ENCODE results near the gene LTN1.
"Not testable (repeated sequence)": the region's sequence is repeated elsewhere in the genome, so short reads cannot be mapped to it uniquely, and the experiment has no call there.

The LTN1 gene, protein sequence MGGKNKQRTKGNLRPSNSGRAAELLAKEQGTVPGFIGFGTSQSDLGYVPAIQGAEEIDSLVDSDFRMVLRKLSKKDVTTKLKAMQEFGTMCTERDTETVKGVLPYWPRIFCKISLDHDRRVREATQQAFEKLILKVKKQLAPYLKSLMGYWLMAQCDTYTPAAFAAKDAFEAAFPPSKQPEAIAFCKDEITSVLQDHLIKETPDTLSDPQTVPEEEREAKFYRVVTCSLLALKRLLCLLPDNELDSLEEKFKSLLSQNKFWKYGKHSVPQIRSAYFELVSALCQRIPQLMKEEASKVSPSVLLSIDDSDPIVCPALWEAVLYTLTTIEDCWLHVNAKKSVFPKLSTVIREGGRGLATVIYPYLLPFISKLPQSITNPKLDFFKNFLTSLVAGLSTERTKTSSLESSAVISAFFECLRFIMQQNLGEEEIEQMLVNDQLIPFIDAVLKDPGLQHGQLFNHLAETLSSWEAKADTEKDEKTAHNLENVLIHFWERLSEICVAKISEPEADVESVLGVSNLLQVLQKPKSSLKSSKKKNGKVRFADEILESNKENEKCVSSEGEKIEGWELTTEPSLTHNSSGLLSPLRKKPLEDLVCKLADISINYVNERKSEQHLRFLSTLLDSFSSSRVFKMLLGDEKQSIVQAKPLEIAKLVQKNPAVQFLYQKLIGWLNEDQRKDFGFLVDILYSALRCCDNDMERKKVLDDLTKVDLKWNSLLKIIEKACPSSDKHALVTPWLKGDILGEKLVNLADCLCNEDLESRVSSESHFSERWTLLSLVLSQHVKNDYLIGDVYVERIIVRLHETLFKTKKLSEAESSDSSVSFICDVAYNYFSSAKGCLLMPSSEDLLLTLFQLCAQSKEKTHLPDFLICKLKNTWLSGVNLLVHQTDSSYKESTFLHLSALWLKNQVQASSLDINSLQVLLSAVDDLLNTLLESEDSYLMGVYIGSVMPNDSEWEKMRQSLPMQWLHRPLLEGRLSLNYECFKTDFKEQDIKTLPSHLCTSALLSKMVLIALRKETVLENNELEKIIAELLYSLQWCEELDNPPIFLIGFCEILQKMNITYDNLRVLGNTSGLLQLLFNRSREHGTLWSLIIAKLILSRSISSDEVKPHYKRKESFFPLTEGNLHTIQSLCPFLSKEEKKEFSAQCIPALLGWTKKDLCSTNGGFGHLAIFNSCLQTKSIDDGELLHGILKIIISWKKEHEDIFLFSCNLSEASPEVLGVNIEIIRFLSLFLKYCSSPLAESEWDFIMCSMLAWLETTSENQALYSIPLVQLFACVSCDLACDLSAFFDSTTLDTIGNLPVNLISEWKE (N-terminal part only)

DNA sequence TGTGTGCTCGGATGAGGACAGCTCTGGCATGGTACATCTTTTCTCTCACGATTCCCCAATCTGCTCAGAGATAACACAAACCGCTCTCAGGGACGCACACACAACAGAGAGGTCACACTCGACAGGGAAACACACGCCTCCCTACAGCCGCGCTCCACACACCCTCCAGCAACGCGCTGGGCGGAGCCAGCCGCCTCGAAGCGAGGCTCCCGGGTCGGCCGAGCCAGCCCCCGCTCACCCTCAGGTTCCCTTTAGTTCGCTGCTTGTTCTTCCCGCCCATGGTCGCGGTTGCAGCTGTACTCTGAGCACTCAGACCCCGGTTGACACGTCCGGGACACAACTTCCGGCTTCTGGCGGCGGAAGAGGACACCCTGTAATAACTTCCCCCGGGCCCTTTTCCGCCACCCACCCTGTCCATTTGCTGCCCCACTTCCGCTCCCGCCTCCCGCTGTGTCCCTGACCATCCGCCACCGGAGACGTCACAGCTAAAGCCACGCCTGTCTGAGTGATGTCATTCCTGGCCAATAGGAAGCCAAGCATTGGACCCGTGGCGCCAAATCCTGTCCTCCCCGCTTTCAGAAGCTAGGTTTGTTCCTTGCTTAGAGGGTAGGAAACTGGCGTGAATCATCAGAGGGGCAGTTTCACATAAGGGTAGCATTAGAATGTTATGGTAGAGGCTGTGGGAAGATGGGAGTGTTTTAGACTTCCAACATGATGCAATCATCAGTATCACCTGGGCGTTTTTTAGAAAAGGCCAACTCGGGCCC lies at the start of gene LTN1:
Gene LTN1, minus strand, starts transcription at position 352 of the 767 bp plus-strand sequence. Its CDS starts 72 bp downstream, at position 280.
- peak; percentile 99 for DNase-seq (ENCODE audit: low read depth)

DNA sequence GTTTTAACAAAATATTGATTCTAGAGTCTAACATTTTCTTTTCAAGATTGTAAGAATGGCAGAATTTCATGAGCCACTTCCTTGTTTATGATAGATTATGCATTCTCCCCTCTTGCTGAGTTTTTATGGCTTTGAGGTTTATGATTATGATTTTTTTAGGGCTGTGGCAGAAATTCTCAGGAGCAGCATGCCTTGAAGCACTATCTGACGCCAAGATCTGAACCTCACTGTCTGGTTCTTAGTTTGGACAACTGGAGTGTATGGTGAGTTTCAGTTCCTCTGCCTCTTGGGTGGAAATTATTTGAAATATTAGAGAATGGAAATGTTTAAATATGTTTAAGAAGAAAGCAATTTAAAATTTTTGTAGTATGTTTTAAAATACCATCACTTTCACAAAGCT lies 42.0 kb upstream of the LTN1 start:
- DNase-seq (ENCODE audit: low read depth), result no peak

DNA sequence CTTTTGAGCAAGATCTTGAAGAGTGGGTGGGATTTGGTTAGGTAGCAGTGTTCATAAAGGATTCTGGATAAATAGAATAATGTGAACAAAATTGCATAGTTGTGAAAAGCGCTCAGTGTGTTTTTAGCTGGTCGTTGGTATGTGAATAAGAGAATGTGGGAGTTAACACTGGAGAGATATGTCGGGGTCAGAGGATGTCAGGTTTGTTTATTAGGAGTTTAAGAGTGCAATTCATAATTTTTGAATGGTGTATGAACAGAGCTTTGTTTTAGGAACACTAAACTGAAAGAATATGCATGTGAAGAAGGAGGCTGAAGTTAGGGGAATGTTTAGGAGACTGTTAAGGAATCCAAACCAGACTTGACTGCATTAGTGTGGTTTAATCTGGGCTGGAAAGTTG lies 41.2 kb upstream of the LTN1 start:
- no peak for DNase-seq (ENCODE audit: low read depth)

DNA sequence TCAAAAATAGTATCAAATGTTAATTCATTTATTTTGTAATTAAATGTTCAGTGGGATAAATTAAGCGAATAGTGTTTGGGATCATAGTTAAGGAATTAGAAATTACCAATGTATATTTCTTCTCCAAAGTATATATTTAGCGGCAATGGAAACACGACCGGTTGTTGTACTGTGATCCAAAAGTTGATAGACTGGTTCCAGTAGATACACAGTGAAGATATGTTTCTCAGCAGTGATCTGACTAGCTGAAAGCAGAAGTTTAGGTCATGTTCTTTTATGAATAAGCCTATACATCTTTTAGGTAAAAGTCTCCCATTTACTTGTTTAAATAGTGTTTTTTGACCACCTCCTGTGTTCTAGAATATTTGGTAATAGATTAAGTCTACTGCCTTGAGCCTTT lies 40.6 kb upstream of the LTN1 start:
- DNase-seq (ENCODE audit: low read depth), result no peak

DNA sequence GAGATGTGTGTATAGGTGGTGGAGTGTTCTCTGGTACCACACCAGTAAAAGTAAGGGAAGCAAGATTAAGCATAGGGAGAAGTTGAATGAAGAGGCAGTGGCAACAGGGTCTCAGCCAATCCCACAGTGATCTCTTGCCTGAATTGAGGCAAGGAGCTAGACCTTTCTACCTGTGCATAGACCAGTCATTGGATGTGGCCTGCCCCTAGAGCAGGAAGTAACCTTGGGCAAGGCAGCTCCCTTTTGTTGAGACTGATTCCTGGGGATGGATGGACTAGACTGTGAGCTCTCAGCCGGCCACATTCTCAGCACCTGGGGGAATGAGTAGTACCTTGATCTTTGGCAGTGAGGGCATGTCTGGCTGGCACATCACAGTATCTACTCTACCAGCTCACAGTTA lies 38.2 kb upstream of the LTN1 start:
- DNase-seq (ENCODE audit: low read depth), result no peak

DNA sequence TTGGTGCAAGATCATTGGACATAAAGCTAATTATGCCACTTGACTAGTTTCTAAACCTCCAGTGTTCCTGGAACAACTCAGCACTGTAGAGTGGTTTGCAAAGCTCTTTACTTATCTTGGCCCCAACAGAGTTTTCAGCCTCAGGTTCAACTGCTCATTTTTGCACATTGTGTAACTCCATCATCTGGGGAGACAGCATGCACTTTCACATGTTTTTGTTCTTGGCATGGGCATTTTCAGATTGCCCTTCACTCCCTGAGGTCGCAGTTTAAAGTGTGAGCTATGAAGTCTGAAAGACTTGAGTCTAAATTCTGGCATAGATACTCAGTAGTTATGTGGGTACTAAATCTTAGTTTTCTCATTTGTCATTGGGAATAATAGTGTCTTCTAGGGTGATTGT lies 36.8 kb upstream of the LTN1 start:
- no peak for DNase-seq (ENCODE audit: low read depth)

DNA sequence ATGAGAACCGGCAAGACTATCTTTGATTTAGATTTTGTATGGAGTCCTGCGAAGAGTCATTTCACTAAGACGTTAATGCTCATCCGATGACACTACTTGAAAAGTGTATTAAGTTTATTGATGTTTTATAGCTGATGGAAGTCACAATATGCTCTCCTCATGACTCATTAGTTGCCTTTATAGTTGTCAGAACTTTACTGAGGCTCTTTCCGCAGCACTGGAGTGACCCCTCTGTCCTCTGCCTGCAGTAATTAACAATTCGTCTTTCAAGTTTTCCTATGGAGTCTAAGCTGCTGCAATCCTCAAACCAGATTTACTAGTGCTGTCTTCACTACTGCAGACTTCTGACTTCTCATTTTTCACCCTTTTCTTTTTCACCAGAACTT lies 32.6 kb upstream of the LTN1 start:
- DNase-seq (ENCODE audit: low read depth), result no peak

DNA sequence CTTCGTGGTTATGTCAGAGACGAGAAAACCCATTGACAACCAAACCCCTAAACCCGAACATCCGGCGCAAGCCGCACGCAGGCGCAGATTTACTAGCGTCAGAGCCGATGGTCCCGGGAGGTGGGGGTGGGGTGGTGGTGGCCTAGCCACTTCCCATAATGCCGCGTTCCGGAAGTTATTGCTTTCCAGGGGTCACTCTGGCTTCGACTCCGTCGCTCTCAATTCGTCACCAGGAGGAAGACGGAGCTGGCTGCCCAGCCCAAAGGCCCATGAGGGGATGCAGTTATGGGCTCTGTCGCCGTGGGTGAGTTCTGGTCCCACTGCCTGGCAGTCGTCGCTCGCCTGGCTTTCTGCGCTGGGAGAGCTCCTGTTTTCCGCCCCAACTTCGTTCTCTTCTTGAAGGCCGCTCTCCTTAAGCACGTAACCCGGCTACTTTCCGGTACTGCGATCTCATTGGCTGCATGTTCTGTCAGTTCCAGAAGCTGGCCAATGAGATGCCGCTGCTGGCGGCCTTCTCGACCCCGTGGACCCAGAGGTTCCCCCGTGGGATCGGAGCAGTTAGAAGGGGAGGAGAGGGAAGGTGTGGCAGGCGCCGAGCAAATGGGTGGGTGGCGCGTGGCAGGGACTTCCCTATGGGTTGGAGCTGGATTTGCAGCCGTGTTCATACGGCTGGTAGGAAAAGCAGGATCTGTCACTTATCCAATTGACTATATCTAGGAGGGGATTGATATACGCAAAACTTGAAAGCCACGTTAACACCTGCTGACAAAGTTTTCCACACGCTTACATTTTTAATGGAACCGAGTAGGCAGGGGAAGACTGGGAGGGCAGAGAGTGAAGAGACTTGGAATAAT lies 32.0 kb upstream of the LTN1 start, which contains the start of gene USP16:
Gene USP16, plus strand, starts transcription at position 195 of the 854 bp plus-strand sequence. CDS start 3,246 bp downstream, outside the sequence.
- peak; percentile 92 for DNase-seq (ENCODE audit: low read depth)

DNA sequence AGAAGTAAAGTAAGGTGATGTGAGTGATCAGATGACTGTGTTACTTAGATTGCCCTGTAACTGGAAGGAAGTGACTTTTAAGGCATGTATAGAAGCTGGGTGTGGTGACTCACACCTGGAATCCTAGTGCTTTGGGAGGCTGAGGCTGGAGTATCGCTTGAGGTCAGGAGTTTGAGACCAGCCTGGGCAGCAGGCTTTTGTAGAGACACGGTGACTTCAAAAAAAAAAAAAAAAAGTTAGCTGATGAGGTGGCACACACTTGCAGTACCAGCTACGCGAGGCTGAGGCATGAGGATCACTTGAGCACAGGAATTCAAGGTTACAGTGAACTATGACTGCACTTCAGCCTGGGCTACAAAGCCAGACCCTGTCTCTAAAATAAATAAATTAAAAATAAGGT lies 29.5 kb upstream of the LTN1 start:
- DNase-seq (ENCODE audit: low read depth), result no peak

DNA sequence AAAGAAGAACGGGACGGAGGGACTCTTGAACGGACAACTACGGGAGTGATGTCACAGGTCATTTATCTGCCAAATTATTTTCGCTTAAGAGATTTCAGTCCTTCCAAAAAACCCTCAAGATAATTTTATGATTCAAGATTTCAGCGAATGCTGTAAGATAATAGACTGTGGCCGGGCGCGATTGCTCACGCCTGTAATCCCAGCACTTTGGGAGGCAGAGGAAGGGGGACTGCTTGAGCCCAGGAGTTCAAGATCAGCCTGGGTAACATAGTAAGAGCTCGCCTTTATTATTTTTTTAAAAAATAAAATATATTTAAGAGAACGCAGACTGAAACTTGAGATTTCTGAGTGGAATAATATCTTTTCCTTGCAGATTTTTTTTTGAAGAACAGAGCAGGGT lies 25.9 kb upstream of the LTN1 start:
- DNase-seq (ENCODE audit: low read depth), result no peak

DNA sequence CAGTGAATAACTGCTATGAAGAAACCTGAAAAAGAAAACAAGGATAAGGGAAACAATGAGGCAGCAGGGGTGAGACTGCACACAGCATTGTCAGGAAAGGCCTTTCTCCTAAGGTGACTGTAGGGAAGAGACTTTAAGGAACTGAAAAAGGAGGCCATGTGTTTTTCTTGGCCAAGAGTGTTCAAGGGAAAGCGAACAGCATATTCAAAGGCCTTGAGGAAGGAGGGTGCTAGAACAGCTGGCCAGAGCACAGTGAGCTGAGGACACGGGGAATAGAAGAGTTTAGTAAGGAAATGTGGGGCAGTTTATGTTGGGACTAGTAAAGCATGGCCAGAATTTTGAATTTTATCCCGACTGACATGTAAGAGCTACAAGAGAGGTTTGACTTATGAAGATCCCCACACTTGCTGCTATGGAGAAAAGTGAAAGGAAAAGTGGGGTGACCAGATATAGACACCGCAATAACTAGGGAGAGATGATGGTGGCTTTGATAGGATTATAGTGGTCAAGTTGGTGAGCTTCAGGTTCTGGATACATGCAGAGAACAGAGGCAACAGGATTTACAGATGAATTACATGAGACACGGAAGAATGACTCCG lies 25.1 kb upstream of the LTN1 start:
- DNase-seq (ENCODE audit: low read depth), result no peak

DNA sequence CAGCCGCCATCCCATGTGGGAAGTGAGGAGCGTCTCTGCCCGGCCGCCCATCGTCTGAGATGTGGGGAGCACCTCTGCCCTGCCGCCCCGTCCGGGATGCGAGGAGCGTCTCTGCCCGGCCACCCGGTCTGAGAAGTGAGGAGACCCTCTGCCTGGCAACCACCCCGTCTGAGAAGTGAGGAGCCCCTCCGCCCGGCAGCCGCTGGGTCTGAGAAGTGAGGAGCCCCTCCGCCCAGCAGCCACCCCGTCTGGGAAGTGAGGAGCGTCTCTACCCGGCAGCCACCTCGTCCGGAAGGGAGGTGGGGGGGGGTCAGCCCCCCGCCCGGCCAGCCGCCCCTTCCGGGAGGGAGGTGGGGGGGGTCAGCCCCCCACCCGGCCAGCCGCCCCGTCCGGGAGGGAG lies 18.6 kb upstream of the LTN1 start:
- not testable (repeated sequence) for DNase-seq (ENCODE audit: low read depth)

DNA sequence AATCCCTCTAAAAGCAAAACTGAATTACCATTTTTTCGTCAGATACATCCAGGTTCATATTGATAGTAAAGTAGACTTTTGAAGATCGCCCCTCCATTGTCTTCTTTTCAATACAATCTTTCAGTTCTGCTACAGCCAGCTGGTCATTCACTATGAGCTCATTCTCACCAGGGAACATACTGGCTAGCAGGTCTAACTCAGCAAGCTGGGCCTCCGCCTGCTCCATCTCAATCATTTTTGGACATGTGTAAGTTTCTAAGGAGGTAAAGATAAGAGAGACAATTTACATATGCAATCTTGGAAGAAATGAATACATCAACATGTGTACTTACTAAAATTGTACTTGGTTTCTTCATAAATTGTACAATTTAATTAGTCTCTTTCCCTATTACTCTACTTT lies 15.7 kb upstream of the LTN1 start:
- no peak for DNase-seq (ENCODE audit: low read depth)

DNA sequence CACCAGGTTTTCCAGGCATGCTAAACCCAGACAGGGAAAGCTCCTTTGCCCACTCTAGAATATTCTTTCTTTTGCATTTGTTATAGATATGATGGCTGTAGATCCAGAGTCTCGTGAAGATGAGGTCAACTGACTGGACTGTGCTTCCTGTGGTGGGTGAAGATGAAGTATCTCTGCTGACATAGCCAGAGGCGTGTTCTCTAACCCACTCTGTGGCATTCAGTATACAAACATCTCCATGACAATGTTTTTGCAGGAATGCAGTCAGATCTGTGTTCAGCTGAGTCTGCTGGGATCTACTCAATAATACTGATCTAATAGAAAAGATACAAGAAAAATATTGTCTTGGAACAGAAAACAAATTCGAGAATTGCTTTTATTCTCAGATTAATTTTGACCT lies 15.1 kb upstream of the LTN1 start:
- DNase-seq (ENCODE audit: low read depth), result no peak

DNA sequence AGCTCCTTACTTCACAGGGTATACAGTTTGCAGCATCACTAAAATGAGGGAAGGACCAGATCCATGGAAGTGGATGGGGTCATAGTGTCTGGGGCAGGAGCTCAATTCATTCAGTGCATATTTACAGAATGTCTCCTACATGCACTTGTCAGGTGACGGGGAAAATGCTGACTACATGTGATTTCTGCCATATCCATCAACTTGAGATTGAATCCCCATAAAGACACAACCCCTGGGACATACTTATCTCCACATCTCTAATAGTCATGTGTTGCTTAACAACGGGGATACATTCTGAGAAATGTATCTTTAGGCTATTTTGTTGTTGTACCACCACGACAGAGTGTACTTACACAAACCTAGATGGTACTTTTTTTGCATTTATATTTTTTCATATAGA lies 14.5 kb upstream of the LTN1 start:
- no peak for DNase-seq (ENCODE audit: low read depth)

DNA sequence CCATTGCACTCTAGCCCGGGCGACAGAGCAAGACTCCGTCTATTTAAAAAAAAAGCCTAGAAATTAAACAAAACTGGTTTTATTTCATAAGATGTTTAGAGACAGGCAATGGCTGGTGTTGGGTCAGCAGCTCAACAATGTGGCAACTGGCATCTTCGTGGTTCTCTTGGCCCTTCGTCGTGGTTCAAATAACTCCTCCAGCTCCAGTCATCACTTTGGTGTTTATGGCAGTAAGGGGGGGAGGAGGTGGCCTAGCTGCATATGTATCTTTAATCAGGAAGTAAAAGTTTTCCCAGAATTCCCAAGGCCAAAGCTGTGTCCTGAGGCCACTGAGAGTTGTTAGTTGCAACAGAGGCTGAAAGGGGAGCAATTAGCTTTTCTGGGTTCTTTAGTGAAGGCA lies 13.0 kb upstream of the LTN1 start:
- no peak for DNase-seq (ENCODE audit: low read depth)

DNA sequence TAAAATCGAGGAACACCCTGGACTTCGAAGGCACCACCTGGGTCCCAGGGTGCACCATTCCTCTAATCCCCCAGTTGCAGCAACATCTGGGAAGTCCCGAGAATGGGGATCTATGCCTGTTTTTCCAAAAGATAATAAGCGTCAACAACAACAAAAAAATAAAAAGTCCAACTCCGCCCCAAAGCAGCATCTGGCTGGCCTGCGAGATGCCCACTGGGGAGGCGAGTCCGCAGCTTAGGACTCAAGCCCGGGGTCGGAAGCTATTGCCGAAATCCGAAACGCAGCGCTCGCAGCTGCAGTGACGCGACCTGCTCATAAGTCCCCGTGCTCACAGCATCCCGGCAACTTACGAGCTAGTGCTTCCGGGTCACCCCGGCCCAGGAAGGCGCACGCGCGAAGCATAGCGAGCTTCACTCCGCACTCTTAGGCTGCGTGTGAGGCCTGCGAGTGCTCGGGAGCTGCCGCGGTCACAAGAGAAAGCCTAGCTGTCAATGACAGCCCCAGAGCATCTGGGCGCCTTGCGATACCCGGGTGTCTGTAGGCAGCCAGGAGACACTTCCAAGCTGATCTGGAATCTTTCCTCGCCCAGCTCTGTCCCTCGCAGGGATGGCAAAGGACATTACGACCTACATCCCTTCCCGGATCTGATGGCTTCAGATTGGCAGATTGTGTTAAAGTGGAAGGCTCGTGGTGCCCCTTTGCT lies 9.9 kb upstream of the LTN1 start:
- peak; percentile 91 for DNase-seq (ENCODE audit: low read depth)

DNA sequence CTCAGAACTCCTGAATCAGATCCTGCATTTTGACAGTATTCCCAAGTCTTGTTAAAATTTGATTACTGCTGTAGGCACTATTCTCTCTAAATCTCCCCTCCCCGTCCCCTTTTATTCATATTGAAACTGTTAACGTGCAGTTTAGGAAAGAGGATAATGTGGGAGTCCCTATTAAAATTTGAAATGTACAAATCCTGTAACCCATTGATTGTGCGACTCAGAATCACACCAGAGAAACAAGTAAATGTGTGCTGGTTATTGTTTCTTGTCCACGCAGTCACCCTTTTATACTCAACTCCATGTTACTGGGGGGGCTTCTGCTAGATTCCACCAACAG lies 584 bp upstream of the LTN1 start:
- DNase-seq (ENCODE audit: low read depth), result no peak

DNA sequence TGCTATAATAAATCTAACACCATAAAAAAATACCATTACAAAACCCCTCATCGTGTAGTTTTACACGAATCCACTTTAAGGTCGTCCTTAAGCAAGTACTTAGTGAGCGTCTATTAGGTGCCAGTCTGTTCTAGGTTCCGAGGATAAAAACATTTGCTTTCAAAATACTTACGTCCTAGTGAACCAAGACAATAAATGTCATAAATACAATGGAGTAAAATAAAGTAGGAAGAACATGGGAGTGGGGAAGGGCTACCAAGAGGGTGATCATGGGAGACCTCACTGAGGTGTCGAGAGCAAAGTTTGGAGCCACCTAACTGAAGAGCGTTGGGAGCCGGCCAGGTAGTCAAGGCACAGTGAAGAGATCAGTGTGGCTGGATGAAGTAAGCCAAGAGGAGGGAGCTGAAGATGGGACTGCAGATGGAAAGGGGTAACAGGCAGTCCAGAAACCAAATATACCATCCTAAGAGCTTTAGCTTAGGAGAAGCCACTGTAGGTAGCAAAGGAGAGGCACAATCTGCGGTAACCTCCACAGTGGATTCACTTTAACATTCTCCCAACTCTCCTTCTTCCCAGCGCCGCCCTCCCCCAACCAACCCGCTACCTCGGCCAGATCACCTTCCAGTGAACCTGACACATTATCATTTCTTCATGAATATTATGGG lies 684 bp downstream of the LTN1 start:
- DNase-seq (ENCODE audit: low read depth), result no peak

Measured in T-helper 22 cell (primary cell).